HG03575 (cell line): ENCODE data around the gene CCDC192.

Source experiments
- ATAC-seq: cut with Tn5 transposase; IDR thresholded peaks from one replicate; pipeline ENCODE4 v1.9.1; 2021; ENCODE audit not compliant: unreplicated experiment, insufficient number of reproducible peaks, low FRiP score; ENCODE audit errors: extremely low read depth

CCDC192 gene

DNA sequence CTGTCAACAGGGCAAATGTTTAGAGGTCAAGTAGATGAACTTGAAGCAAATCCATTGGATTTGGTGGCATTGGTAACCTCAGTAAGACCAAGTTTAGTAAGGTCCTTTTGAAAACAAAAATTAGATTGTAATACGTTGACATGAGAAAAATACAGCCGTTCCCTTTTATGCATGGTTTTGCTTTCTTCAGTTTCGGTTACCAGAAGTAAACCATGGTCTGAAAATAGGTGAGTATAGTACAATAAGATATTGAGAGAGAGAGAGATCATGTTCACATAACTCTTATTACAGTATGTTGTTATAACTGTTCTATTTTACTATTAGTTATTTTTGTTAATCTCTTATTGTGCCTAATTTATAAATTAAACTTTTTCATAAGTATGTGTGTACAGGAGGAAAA lies 223.8 kb downstream of the CCDC192 start:
- ATAC-seq, result no peak

- ATAC-seq, result no peak
These were observed 224.9 kb downstream of the CCDC192 start for GRCh38 chr5:127928053-127928452.

DNA sequence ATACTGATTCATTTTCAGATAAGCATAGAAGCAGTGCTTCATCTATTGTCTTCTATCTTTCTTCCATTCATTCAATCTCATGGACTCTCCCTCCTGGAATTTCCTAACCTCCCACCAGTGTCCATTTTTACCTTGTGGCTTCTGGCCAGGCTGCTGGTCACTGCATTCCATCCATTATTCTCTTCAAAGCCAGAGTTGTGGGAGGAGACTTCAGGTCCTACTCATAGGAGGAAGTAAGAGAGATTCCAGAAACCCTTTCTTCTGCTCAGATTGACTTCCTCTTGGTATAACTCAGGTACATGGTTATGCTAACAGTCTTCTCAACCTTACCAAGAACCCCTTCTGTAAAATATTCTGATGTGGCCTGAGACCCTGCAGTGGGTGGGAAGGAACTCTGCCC lies 227.1 kb downstream of the CCDC192 start:
- ATAC-seq, result no peak

- ATAC-seq, result no peak
These were observed 228.2 kb downstream of the CCDC192 start for GRCh38 chr5:127931396-127931795.

- no peak for ATAC-seq
These were observed 230.2 kb downstream of the CCDC192 start for GRCh38 chr5:127933348-127933747.

DNA sequence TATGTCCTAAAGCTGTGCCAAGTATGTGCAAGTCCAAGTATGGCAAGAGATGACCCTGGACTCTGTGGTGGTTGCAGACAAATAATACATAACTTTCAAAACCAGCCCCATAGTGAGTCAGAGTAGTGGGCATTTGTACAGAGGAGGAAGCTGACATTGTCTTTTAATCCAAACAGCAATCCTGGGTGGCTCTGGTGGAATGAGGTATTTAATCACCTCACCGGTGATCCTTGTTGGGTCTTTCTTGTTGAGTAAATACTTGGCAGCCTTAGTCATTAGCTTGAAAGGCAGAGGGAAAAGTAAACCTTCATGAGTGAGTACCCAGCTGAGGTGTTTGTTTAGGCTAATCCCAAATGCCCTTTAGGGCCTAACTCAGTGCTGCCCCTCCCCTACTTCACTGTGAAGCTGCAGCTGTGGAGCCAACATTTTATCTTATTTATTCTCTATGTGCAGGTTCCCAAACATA lies 231.6 kb downstream of the CCDC192 start:
- no peak for ATAC-seq

GRCh38 chr5:127935398-127935797 lies 232.2 kb downstream of the CCDC192 start:
- no peak for ATAC-seq

GRCh38 chr5:127936439-127936972 lies 233.3 kb downstream of the CCDC192 start:
- ATAC-seq, result no peak

- no peak for ATAC-seq
These were observed 235.6 kb downstream of the CCDC192 start for GRCh38 chr5:127938746-127939145.

- ATAC-seq, result no peak
These were observed 237.7 kb downstream of the CCDC192 start for GRCh38 chr5:127940854-127941253.

DNA sequence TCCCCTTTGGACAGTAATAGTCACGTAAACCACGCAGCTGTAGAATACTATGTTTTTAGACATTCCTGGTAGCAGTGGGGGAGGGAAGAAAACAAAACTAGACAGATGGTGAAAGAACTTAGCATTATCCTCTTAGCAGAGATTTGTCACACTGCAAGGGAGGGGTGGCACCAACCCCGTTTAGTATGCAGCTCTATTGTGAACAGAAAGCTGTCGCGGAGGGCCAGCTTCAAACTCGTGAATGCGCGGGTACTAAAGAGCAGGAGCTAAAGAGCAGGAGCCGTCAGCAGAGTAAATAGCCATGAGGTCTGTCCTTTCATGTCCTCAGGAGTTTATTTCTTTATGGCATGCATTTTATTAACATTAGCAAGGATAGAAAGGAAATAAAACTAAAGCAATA lies 238.5 kb downstream of the CCDC192 start:
- ATAC-seq, result no peak

DNA sequence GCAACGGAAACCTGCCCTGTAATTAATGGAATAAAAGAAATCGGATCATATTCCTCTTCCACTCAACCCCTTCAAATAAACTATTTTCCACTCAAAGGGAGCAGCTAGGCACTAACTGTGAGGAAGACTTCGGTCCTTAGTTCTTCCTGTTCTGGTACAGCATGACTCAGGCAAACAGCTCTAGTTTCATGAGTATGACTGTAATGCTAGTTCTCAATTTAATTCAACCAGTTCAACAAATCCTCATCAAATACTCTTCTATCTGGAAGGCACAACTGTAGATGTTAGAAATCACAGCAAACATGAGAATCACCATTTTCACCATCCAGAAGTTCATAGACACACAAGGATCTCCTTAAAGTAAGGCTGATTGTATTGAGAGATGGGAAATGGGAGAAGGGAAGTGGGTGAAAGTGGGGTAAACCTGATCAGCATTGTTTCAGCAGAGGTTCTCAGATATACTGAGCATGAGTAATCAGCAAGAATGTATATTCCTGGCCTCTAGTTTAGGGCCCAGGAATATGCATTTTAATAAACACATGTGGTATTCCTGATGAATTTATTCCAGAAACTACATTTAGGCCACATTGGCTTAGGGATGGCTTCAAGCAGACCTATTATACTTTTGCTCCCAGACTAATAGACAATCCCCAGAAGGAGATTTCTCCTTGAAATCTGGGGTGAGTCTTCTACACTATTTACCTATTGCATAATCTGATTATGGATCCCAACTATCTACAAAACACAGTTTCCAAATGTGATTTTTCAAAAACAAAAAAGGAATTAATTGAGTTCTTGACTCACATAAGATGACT lies 239.3 kb downstream of the CCDC192 start:
- ATAC-seq, result no peak

DNA sequence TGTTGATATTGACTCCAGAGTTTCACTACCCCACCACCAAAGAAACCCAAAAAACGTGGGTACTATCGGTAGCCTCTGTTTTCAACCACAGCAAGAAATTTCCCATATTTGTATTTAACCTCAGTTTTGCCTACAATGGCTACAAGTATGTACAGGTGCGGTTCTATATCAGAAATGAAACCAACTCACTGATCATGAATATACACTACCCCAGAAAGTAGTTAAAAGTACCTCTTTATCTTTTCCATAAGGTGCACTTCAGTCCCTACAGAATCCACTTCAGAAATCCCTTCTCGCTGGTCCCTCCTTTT lies 239.8 kb downstream of the CCDC192 start:
- ATAC-seq, result no peak

GRCh38 chr5:127944125-127944524 lies 240.9 kb downstream of the CCDC192 start:
- ATAC-seq, result no peak

DNA sequence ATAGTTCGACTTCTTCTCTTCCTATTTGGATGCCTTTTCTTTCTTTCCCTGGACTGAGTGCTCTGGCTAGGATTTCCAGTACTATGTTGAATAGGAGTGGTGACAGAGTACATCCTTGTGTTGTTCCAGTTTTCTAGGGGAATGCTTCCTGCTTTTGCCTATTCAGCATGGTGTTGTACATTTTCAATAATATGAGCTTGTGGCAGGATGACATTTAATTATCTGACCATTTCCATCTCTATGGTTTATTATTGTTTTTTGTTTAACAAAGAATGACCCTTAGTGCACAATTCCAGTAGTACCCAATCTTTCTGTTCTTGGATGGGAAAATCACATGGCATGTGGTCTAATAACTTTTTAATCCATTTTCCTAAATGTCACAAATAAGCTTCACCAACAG lies 244.8 kb downstream of the CCDC192 start:
- no peak for ATAC-seq

DNA sequence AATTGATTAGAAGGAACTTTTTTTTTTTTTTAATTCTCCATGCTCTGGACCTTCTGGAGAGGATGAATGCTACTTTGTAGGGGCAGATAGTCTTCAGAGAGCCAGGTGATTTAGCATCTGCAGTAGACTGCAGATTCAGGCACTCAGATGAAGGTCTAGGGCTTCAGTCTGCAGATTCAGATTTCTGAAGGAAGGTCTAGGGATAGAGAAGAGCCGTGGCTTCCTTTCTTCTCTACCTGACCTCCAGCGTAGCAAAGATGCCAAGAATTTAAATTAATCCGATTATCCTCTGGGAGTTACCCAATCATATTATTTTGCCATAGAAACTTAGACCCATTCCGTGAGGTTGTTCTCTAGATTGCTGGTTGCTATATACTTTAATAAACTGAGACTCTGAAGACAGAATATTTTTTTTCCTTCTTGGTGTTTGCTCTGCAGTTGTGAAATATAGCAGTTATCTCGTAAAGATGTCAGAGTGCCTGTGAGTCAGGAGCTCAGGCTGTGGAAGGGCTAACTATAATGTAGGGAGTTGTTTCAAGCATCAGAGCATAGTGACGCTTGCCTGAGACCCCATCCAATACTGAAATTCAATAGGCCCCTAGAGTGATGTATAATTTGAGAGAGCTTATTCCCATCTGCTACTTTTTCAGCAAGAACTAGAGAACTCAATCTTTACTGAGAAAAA lies 247.7 kb downstream of the CCDC192 start:
- ATAC-seq, result no peak

- ATAC-seq, result no peak
These were observed 248.6 kb downstream of the CCDC192 start for GRCh38 chr5:127951791-127952190.

DNA sequence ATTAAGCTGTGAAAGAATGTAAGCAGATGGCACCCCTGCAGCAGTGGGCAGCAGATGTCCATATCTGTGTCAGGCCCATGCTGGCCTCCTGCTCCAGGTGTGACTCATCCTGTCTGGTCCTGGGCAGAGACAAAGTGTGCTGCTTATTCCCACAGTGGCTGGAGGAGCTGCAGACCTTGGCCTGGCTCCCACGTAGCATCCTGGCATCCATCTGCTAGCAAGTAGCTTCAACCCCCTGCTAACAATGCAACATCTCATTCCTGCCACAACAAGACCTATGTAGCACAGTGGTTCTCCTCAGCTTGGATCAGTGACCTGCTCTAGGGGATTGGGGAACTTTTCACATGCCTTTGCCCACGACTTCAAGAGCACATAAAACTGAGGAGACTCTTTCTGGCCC lies 254.0 kb downstream of the CCDC192 start:
- ATAC-seq, result no peak

DNA sequence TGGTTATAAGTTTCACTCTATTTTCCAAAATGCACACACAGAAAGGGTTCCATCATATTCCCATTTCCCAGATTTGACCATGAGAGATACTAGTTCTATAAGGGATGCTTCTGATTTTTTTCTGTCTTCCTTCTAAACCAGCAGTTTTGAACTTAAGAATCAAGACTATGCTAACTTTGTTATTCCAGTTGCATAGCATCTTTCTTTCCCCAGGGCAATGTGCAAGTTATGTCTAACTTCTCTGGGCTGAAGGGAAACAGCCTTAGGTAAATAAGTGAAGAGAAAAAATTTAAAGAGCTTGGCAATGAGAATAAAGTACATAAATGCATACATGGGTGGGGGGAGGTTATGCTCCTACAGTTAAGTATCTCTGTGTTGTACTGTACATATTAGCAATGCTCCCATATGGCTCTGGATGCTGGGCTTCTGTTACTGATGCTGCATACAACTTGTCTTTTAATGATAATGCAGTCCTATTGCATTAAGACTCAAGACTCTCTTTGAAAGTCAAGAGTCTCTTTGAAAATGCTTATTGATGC lies 254.6 kb downstream of the CCDC192 start:
- no peak for ATAC-seq

DNA sequence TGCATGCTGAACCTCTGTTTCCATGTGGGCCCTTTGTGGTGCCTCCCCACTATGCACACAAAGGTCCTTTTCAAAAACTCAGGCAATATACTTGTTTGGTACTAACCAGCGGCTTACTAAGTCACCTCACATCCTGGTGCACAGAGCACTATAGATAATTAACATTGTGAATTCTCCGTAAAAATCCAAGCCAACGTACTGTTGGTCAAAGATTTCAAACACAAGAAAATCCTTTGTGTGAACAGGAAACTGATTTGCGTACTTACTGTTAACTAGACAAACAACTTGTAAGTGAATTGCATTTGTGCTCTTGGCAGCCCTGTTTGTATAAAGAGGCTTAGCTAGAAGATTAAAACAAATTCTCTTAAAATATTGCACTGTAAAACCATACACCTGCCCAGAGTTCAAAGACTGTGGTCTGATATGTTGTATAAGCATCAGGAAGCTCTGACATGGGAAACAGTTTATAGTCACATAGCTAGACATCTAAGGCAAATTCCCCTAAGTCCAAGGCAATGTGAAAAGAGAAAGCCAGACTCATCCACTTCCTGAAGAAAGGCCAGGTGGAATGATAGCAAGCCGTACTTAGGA lies 255.3 kb downstream of the CCDC192 start:
- ATAC-seq, result no peak
